Loucy (cell line): Measurements from ENCODE around the gene CYP2E1.

Experiments
- CTCF ChIP-seq: fragments of 200-600 bp; sonication (generic); conservative IDR thresholded peaks from 2 replicates; pipeline ENCODE4 v1.5.1; 2014; ENCODE audit warnings: mild to moderate bottlenecking, antibody characterized with exemption, low read length
- EZH2phosphoT487 ChIP-seq: fragments of 200-600 bp; IDR thresholded peaks from 2 replicates; pipeline ENCODE4 v1.6.1; 2018; ENCODE audit warnings: antibody characterized with exemption, mild to moderate bottlenecking, moderate library complexity, borderline replicate concordance

DNA sequence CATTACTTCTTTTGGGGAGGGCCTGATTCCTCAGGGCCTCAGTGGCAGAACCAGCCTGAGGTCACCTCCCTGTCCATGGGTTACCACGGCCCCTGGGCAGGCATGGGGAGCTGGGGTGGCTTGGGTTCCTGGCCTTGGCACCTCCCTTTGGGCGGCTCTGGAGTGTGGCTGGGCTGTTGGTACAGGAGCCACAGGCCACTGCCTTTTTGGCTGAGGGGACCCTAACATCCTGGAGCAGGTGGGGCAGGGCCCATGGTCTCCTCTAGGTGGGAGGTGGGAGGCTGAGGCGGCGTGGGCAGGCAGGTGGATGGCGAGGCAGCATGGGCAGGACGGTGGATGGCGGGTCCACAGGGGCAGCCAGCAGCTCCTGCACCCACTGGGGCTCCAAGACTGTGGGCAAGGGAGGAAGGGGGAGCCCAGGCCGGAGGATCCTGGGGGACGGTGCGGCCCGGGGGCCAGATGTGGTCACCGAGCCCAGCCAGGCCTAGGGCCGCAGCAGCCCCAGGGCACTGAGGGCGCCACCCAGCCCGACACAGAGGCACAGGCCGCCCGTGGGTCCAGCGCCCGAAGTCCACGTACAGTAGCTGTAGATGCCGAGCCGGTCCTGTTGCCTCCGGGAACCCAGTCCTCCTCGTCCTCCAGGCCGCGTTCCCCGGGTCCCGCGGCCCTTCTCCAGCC is 40.6 kb downstream of the CYP2E1 start:
- TF ChIP-seq CTCF: no peak
- TF ChIP-seq EZH2phosphoT487: no peak
